Left lung (tissue), 10 donors: ENCODE data around the gene MYO7A. TPM values are rescaled to one million over a fixed set of nuclear protein-coding genes. Genes with fewer than 3 reads are reported as not detected.

ENCODE experiments used
- ATAC-seq: fragments of 200-7000 bp; cut with Tn5 transposase; one replicate; pipeline ENCODE4 v1.9.1; 2020; ENCODE audit warnings: moderate library complexity
- DNase-seq, 4 donors: peaks; one replicate each; pipeline ENCODE4 v3.0.0-alpha.2; 2013 to 2020
- H3K27ac ChIP-seq, 2 donors: fragments of 200-600 bp; sonication (generic) in 1 of 2; one replicate each; pipeline versions ENCODE4 v1.5.0 to v1.8.0; 2020 to 2021
- H3K27me3 ChIP-seq, 2 donors: fragments of 200-600 bp; sonication (generic) in 1 of 2; one replicate each; pipeline versions ENCODE4 v1.5.0 to v1.8.0; 2020 to 2021
- H3K36me3 ChIP-seq, 2 donors: fragments of 200-600 bp; sonication (generic) in 1 of 2; one replicate each; pipeline versions ENCODE4 v1.5.0 to v1.8.0; 2020 to 2021
- H3K4me1 ChIP-seq, 2 donors: fragments of 200-600 bp; one replicate each; pipeline ENCODE4 v1.8.0; 2021
- H3K4me3 ChIP-seq, 2 donors: fragments of 200-600 bp; sonication (generic) in 1 of 2; one replicate each; pipeline versions ENCODE4 v1.5.0 to v1.8.0; 2020 to 2021; ENCODE audit warnings: mild to moderate bottlenecking in 1 of 2
- H3K9me3 ChIP-seq, 2 donors: fragments of 200-600 bp; sonication (generic) in 1 of 2; one replicate each; pipeline versions ENCODE4 v1.5.0 to v1.8.0; 2020 to 2021
- CTCF ChIP-seq, 2 donors: fragments of 200-600 bp; sonication (generic) in 1 of 2; IDR thresholded peaks; one replicate each; pipeline versions ENCODE4 v1.5.0 to v1.8.0; 2021; ENCODE audit warnings: antibody characterized with exemption in 2 of 2
- intact Hi-C, 2 donors: fragments of 100-400 bp; cut with DNase I; formaldehyde crosslinking; loops; one replicate each; pipeline versions ENCODE4 v1.11.2 to v1.14.2; 2022
- polyA plus RNA-seq, 6 donors: library from polyadenylated mRNA; unstranded; fragments of 120-200 nt; gene quantifications; one replicate each; pipeline ENCODE4 v1.2.1, GENCODE V29; 2013; ENCODE audit not compliant: insufficient read length in 6 of 6
- total RNA-seq, 2 donors: library from RNA; stranded (reverse); fragmentation: NEBNext Ultra II Directional; extraction: Animal tissue kit (Norgen Biotek cat#: 25700); gene quantifications; one replicate each; pipeline ENCODE4 v1.2.1, GENCODE V29; 2021
- donor health status: DM: no; HTN: yes; CAD: no.
- donor health status: DM: no; HTN: no; CAD: no.

MYO7A gene
- total and polyA plus RNA-seq, 8 donors: 4.8 to 13.5 (median 5.8) TPM

GRCh38 chr11:77081976-77082836 lies 45.8 kb upstream of the MYO7A start:
- DNase-seq (peak in 1 of 4 donors; percentile 29), ATAC-seq (no peak)
- H3K27me3 ChIP-seq: no peaks in the 10 kb centered on the region
- H3K4me3 ChIP-seq: no peak overlapping the region
- peaks cover 5 to 13% of the 10 kb centered on the region in 2 donors for H3K4me1 ChIP-seq
- intact Hi-C loops: no loop called here
- H3K27ac ChIP-seq: peak overlapping the region in 1 of 2 donors; percentile 20
- TF ChIP-seq CTCF (IDR thresholded peaks at IDR 0.05): no peak
- H3K36me3 ChIP-seq: no peaks in the 10 kb centered on the region
- H3K9me3 ChIP-seq: no peaks in the 10 kb centered on the region

GRCh38 chr11:77082838-77083565 lies 45.0 kb upstream of the MYO7A start:
- peak; percentile 67 for ATAC-seq
- H3K27ac ChIP-seq: peak overlapping the region in 1 of 2 donors; percentile 20

GRCh38 chr11:77083566-77084245 lies 44.3 kb upstream of the MYO7A start:
- Histone ChIP-seq H3K4me1 (peaks cover 5 to 13% of the 10 kb centered on the region in 2 donors), H3K36me3 (no peaks in the 10 kb centered on the region), H3K27me3 (no peaks in the 10 kb centered on the region), H3K27ac (no peak overlapping the region), H3K4me3 (no peak overlapping the region), H3K9me3 (no peaks in the 10 kb centered on the region)
- TF ChIP-seq CTCF (IDR thresholded peaks at IDR 0.05): no peak
- intact Hi-C loops: no loop called here
- no peak for ATAC-seq
- peak in 1 of 4 donors; percentile 17 for DNase-seq

More at GRCh38 chr11:77082838-77083565, 45.0 kb upstream of the MYO7A start:
- Histone ChIP-seq H3K4me3 (no peak overlapping the region), H3K27me3 (no peaks in the 10 kb centered on the region), H3K4me1 (peaks cover 5 to 13% of the 10 kb centered on the region in 2 donors), H3K36me3 (no peaks in the 10 kb centered on the region), H3K9me3 (no peaks in the 10 kb centered on the region)
- peak in 2 of 4 donors; percentile 58 for DNase-seq
- intact Hi-C loops: no loop called here
- TF ChIP-seq CTCF (IDR thresholded peaks at IDR 0.05): no peak

GRCh38 chr11:77084581-77085191 lies 43.4 kb upstream of the MYO7A start:
- Histone ChIP-seq H3K27ac (no peak overlapping the region), H3K36me3 (no peaks in the 10 kb centered on the region), H3K27me3 (no peaks in the 10 kb centered on the region), H3K4me1 (peaks cover 5 to 13% of the 10 kb centered on the region in 2 donors), H3K9me3 (no peaks in the 10 kb centered on the region), H3K4me3 (no peak overlapping the region)
- DNase-seq (peak in 2 of 4 donors; percentile 25 to 79), ATAC-seq (no peak)
- intact Hi-C loops: loop anchor here in 1 of 2 donors (5.0 kb wide), 1 partner anchor 37 kb away; no protein-coding TSS in a partner anchor
- no peak for TF ChIP-seq CTCF (IDR thresholded peaks at IDR 0.05)
